Measurements from ENCODE around the gene RGS3.

DNA sequence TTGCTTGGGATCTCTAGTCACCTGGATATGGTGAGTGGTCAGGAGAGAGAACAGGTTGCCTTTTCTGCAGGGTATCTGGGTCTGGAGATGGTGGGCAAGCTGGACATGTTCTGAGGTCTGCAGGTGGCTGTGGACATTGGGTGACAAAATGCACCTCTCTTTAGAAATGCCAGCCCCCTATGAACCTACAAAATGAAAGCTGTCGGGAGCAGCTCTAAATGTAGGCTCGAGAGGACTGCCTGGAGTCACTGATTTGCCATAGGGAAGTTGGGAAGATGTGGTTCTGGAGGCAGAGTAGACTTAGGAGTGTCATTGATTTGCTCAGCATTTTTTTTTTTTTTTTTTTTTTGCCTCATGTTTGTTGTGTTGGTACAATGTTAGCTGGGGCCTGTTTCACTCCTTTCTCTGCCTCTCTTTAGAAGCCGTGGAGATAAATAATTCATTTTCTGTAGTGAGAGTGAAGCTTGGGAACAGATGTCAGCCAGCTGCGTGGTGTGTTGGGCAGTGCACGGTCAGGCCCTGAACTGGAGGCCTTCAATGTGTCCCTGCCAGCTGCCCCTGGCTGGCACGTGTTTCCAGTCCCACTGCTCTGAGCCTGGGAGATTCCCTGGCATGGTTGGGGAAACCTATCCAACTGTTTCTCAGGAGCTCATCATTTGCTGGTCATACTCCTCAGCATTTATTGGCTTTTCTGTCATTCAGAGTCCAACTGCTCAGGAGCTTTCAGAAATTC lies 5.4 kb downstream of the RGS3 start:
- TF ChIP-seq, protein P1, sequence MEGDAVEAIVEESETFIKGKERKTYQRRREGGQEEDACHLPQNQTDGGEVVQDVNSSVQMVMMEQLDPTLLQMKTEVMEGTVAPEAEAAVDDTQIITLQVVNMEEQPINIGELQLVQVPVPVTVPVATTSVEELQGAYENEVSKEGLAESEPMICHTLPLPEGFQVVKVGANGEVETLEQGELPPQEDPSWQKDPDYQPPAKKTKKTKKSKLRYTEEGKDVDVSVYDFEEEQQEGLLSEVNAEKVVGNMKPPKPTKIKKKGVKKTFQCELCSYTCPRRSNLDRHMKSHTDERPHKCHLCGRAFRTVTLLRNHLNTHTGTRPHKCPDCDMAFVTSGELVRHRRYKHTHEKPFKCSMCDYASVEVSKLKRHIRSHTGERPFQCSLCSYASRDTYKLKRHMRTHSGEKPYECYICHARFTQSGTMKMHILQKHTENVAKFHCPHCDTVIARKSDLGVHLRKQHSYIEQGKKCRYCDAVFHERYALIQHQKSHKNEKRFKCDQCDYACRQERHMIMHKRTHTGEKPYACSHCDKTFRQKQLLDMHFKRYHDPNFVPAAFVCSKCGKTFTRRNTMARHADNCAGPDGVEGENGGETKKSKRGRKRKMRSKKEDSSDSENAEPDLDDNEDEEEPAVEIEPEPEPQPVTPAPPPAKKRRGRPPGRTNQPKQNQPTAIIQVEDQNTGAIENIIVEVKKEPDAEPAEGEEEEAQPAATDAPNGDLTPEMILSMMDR (conservative IDR thresholded peaks at IDR 0.05) = no peak
- TF ChIP-seq ZFX (IDR thresholded peaks at IDR 0.05) = no peak
